ENCODE measurements around the gene TRIM25.

The TRIM25 gene

GRCh38 chr17:56960596-56961538 is 47.0 kb upstream of the TRIM25 start, which contains the start of gene COIL (continued):
- TF ChIP-seq, protein P1, sequence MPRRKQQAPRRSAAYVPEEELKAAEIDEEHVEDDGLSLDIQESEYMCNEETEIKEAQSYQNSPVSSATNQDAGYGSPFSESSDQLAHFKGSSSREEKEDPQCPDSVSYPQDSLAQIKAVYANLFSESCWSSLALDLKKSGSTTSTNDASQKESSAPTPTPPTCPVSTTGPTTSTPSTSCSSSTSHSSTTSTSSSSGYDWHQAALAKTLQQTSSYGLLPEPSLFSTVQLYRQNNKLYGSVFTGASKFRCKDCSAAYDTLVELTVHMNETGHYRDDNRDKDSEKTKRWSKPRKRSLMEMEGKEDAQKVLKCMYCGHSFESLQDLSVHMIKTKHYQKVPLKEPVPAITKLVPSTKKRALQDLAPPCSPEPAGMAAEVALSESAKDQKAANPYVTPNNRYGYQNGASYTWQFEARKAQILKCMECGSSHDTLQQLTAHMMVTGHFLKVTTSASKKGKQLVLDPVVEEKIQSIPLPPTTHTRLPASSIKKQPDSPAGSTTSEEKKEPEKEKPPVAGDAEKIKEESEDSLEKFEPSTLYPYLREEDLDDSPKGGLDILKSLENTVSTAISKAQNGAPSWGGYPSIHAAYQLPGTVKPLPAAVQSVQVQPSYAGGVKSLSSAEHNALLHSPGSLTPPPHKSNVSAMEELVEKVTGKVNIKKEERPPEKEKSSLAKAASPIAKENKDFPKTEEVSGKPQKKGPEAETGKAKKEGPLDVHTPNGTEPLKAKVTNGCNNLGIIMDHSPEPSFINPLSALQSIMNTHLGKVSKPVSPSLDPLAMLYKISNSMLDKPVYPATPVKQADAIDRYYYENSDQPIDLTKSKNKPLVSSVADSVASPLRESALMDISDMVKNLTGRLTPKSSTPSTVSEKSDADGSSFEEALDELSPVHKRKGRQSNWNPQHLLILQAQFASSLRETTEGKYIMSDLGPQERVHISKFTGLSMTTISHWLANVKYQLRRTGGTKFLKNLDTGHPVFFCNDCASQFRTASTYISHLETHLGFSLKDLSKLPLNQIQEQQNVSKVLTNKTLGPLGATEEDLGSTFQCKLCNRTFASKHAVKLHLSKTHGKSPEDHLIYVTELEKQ (tag by site-specific recombination; IDR thresholded peaks at IDR 0.05; ENCODE audit: borderline replicate concordance): peak; percentile 18; the same call in 1 of the 2 replicates
- TF ChIP-seq ZNF830 (tag by site-specific recombination; IDR thresholded peaks at IDR 0.05; ENCODE audit: low read depth): no peak
- TF ChIP-seq, protein P2, sequence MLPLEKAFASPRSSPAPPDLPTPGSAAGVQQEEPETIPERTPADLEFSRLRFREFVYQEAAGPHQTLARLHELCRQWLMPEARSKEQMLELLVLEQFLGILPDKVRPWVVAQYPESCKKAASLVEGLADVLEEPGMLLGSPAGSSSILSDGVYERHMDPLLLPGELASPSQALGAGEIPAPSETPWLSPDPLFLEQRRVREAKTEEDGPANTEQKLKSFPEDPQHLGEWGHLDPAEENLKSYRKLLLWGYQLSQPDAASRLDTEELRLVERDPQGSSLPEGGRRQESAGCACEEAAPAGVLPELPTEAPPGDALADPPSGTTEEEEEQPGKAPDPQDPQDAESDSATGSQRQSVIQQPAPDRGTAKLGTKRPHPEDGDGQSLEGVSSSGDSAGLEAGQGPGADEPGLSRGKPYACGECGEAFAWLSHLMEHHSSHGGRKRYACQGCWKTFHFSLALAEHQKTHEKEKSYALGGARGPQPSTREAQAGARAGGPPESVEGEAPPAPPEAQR (tag by site-specific recombination; IDR thresholded peaks at IDR 0.05): 0 out of 2 replicates have a peak, but pooled peaks have one; percentile 23
- TF ChIP-seq ZNF157 (tag by site-specific recombination; IDR thresholded peaks at IDR 0.05): no peak
- no peak for TF ChIP-seq SETDB1 (IDR thresholded peaks at IDR 0.05; ENCODE audit: insufficient read length, low read length)
- TF ChIP-seq, protein P3, sequence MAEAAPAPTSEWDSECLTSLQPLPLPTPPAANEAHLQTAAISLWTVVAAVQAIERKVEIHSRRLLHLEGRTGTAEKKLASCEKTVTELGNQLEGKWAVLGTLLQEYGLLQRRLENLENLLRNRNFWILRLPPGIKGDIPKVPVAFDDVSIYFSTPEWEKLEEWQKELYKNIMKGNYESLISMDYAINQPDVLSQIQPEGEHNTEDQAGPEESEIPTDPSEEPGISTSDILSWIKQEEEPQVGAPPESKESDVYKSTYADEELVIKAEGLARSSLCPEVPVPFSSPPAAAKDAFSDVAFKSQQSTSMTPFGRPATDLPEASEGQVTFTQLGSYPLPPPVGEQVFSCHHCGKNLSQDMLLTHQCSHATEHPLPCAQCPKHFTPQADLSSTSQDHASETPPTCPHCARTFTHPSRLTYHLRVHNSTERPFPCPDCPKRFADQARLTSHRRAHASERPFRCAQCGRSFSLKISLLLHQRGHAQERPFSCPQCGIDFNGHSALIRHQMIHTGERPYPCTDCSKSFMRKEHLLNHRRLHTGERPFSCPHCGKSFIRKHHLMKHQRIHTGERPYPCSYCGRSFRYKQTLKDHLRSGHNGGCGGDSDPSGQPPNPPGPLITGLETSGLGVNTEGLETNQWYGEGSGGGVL (tag by site-specific recombination; IDR thresholded peaks at IDR 0.05): peak; percentile 58; the same call in 1 of the 2 replicates

DNA sequence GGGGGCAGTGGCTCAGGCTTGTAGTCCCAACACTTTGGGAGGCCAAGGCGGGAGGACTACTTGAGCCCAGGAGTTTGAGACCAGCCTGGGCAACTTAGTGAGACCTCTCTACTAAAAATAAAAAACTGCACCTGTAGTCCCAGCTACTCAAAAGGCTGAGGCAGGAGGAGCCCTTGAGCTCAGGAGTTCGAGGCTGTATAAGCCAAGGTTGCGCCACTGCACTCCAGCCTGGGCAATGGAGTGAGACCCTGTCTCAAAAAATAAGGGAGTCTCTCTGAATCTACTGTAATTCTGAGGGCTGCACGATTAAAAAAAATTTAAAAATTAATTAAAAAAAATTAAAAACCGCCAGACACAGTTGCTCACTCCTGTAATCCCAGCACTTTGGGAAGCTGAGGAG is 43.1 kb upstream of the TRIM25 start:
- H3K4me3 ChIP-seq (ENCODE audit: low read depth, low read length): no peak overlapping the region
- POLR2A ChIA-PET: no interaction called here
- H3K4me1 ChIP-seq (ENCODE audit: control insufficient read depth, insufficient read depth, low read length): no peaks in the 10 kb centered on the region
- peaks cover 0 to 11% of the 10 kb centered on the region in 2 experiments; a peak in 2 of 3 replicates for H3K36me3 ChIP-seq (ENCODE audit: control insufficient read depth in 2 of 2, insufficient read depth in 1 of 2, low read length in 2 of 2)
- H3K27ac ChIP-seq (ENCODE audit: extremely low read depth, low read depth, low read length): no peak overlapping the region
- H3K9me3 ChIP-seq (ENCODE audit: control insufficient read depth, insufficient read depth, low read depth, low read length): no peaks in the 10 kb centered on the region
- TF ChIP-seq ZNF121 (tag by site-specific recombination; IDR thresholded peaks at IDR 0.05): 0 out of 2 replicates have a peak, but pooled peaks have one; percentile 8
- TF ChIP-seq ZNF530 (tag by site-specific recombination; IDR thresholded peaks at IDR 0.05; ENCODE audit: low read depth): no peak
- no peak for TF ChIP-seq ZNF426 (tag by site-specific recombination; IDR thresholded peaks at IDR 0.05)
- TF ChIP-seq TCF7L2 (IDR thresholded peaks at IDR 0.05; ENCODE audit: borderline replicate concordance, low read depth, low read length): no peak
- no peak for TF ChIP-seq TRIM28 (IDR thresholded peaks at IDR 0.05; ENCODE audit: borderline replicate concordance, low read length)
- TF ChIP-seq ZFP3 (tag by site-specific recombination; IDR thresholded peaks at IDR 0.05; ENCODE audit: low read depth): no peak
- no peak for TF ChIP-seq ZNF138 (tag by site-specific recombination; IDR thresholded peaks at IDR 0.05; ENCODE audit: borderline replicate concordance)
- CTCF ChIA-PET: no interaction called here

- no peak overlapping the region for H3K4me3 ChIP-seq (ENCODE audit: low read depth, low read length)
- no peak for TF ChIP-seq ZNF701 (tag by site-specific recombination; IDR thresholded peaks at IDR 0.05)
- no peak for TF ChIP-seq RBAK (tag by site-specific recombination; IDR thresholded peaks at IDR 0.05)
- no peak for TF ChIP-seq ZNF571 (tag by site-specific recombination; IDR thresholded peaks at IDR 0.05)
- CTCF ChIA-PET: interaction anchor here (1.0 kb wide), 1 partner anchor 130 kb away, joined by 4 read pairs; no protein-coding TSS in a partner anchor
- no peaks in the 10 kb centered on the region for H3K9me3 ChIP-seq (ENCODE audit: control insufficient read depth, insufficient read depth, low read depth, low read length)
- H3K4me1 ChIP-seq (ENCODE audit: control insufficient read depth, insufficient read depth, low read length): no peaks in the 10 kb centered on the region
- H3K36me3 ChIP-seq (ENCODE audit: control insufficient read depth in 2 of 2, insufficient read depth in 1 of 2, low read length in 2 of 2): peaks cover 52 to 62% of the 10 kb centered on the region in 2 experiments
- POLR2A ChIA-PET: no interaction called here
- no peak overlapping the region for H3K27ac ChIP-seq (ENCODE audit: extremely low read depth, low read depth, low read length)
Observed at GRCh38 chr17:56949595-56949994, 35.7 kb upstream of the TRIM25 start.
